HG03025 (cell line): ENCODE results near the gene COL4A2.
"Not testable (repeated sequence)": the region's sequence is repeated elsewhere in the genome, so short reads cannot be mapped to it uniquely, and the experiment has no call there.

Source experiments
- ATAC-seq: cut with Tn5 transposase; IDR thresholded peaks from one replicate; pipeline ENCODE4 v1.9.1; 2021; ENCODE audit warnings: mild to moderate bottlenecking, moderate library complexity; ENCODE audit not compliant: unreplicated experiment, low FRiP score

The COL4A2 gene

DNA sequence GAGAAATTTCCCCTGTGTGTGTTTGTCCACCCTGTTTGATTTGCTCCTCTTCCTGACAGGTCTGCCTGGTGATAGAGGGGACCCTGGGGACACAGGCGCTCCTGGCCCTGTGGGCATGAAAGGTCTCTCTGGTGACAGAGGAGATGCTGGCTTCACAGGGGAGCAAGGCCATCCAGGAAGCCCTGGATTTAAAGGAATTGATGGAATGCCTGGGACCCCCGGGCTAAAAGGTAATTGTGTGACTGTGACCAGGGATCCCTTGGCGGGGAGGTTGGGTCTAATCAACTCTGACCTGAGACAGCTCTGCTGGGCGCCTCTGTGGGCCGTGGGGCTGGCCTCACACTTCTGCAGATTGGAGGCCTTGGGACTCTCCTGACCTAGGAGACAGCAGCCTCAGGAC, 173.1 kb downstream of the COL4A2 start:
- ATAC-seq: no peak

- no peak for ATAC-seq
These were observed 176.4 kb downstream of the COL4A2 start for GRCh38 chr13:110483386-110483968.

DNA sequence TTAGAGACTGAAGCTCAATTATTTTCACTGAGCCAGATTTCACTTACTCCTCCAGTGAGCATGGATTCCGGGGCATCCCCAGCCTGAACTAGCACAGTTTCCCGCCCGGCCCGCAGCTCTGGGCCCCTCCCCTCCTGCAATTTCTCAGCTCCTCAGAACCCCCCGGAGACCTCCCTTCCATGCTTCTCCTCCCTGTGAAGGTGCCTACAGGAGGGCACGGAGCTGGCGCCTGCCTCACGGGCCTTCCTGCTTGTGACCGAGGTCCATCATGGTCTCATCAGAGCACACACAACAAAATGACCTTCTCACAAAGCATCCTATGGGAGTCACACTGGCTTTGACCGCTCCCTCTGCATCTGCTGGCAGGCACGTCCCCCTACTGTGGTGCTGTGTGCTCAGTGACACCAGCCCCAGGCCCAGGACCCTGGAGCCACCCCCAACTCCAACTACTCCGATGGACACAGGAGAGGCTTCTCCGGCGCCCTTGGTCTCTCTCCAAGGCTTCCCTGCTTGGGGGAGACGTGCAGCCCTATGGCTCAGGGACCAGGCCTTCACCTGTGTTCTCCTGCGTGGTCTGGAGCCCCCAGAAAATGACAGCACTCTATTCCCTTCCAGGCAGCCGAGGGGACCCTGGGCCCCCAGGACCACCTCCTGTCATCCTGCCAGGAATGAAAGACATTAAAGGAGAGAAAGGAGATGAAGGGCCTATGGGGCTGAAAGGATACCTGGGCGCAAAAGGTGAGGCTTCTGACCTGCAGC, 177.4 kb downstream of the COL4A2 start:
- no peak for ATAC-seq

GRCh38 chr13:110485604-110486003, 178.5 kb downstream of the COL4A2 start:
- ATAC-seq: no peak

DNA sequence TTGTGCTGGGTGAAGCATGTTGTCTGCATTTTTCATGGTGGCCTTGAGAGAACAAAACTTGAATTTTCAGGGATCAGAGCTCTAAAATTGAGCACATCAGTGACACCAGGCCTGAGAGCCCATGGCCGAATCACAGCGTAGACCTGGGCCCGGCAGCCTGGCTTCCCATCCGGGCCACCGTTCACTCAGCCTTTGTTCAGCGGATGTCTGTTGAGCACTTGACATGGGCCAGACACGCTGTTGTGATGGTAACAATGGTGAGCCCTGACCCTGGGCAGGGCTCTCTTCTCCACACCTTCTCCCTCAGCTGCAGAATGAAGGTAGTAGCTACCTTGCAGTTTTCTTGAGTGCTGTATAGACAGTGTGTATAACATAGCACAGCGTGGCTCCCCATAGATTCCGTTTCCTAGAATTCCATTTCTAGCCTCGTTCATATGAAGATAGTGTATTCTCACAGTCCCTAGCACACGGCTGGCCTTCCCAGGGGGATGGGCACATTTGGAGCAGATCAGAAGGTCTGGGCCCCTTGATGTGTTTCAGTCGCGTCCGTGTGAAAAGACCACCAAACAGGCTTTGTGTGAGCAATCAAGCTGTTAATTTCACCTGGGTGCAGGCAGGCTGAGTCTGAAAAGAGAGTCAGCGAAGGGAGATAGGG, 179.1 kb downstream of the COL4A2 start:
- no peak for ATAC-seq

- ATAC-seq: not testable (repeated sequence)
These were observed 179.8 kb downstream of the COL4A2 start for GRCh38 chr13:110486880-110487279.

DNA sequence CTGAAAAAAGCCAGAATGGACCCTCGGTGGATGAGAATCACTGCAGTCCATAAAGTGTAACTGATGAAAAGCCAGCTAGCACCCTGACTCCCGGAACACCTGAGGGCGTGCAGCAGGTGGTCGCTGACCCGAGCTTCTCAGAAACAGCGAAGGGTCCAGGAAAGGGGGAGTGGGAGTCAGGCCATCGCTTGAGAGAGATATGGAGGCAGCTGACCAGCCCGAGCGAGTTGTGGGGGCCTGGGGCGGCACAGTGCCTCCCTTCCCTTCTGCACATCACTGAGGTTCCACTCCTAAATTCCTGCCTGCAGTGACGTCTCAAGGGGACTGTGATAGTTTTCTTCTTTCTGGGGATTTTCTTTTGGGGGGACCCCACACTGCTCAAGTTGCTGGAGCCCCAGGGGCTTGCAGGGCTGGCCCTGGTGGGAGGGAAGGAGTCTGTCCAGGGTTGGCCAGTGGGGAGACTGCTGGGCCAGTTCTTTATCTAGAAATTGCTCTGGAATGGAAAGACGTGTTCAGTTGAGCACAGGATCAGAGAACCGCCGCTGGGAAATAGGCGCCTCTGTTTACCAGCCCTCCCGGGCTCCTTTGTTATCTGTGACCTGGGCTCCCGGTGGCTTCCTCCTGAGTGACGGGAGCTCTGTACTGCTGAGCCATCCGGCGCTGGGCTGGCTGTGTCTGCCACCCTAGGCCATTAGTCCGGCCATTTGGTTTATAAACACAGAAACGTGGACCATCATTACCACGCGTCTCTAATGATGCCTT, 183.1 kb downstream of the COL4A2 start:
- no peak for ATAC-seq

DNA sequence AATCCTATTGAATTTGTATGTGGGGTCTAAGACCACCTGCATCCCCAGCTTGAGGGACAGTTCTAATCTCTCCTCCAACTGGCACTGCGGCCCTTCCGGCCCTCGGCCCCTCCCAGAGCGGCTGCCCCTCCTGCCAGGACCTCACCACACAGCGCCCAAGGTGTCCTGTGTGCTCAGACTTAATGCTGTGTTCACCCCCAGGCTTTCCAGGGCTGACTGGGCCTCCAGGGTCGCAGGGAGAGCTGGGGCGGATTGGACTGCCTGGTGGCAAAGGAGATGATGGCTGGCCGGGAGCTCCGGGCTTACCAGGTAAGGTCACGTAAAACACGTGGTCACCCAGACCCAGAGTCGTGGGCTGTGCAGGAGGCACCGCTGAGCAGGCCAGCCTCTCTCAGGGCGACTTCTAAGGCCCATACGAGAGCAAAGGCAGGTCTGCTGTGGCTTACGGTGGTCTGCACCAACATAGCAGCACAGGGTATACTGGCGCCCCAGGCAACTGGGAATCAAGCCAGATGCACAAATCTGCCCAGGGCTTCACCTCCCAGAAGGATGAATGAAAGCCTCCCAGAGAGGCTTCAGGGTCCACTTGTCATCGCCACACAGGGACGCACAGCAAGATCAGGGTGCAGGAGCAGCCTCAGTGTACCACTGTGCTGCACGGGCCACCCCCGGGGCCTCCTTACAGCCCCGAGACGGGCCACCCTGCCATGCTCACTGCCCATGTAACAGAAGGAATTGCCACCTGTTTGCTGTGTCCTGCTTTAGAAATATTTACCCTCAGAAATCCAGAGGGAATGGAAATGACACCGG, 185.0 kb downstream of the COL4A2 start:
- no peak for ATAC-seq

- no peak for ATAC-seq
These were observed 185.9 kb downstream of the COL4A2 start for GRCh38 chr13:110492679-110493593.

GRCh38 chr13:110493613-110494012, 186.5 kb downstream of the COL4A2 start:
- ATAC-seq: no peak

DNA sequence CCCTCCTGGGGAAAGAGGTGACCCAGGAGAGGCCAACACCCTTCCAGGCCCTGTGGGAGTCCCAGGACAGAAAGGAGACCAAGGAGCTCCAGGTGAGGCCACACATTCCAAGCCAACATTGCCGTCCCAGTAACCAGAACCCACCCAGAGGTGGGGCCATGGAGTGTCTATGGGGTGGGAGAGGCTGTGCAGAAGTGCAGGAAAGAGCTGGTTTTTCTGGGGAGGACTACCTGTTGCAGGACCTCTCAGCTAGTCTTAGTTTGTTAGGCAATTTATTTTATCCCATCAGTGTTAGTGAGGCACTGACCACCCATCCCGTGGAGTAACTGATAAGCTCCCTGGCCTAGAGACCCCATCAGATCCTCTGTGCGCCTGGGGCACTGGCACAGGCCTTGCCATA, 188.3 kb downstream of the COL4A2 start:
- ATAC-seq: no peak

DNA sequence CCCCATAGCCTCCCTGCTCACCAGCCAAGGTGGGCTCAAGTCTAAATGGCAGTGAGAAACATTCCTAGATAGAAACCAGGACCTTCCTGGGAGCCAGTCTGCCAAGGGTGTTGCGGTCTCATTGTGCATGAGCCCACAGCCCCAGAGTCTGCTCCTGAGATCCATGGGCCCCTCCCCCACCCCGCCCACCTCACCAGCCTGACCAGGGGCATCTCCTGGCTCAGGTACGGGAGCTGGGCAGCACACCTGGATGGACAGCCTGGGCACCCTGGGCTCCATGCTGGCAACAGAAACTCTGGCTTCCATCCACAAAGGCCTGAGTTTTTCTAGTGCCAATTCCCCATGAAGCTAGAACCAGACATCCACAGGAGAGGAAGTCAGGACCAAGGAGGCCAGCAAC, 188.8 kb downstream of the COL4A2 start:
- ATAC-seq: no peak

- no peak for ATAC-seq
These were observed 189.2 kb downstream of the COL4A2 start for GRCh38 chr13:110496281-110496680.

DNA sequence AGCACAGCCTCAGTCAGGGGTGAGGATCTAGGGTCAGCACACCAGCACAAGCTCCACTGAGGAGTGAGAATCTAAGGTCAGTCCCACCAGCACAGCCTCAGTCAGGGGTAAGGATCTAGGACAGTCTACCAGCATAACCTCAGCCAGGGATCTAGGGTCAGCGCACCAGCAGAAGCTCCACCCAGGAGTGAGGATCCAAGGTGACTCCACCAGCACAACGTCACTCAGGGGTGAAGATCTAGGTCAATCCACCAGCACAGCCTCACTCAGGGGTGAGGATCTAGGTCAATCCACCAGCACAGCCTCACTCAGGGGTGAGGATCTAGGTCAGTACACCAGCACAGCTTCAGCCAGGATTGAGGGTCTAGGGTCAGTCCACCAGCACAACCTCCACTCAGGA, 189.9 kb downstream of the COL4A2 start:
- ATAC-seq: no peak

- ATAC-seq: not testable (repeated sequence)
These were observed 190.8 kb downstream of the COL4A2 start for GRCh38 chr13:110497896-110498295.

- no peak for ATAC-seq
These were observed 191.2 kb downstream of the COL4A2 start for GRCh38 chr13:110498327-110498726.

GRCh38 chr13:110498765-110499164, 191.7 kb downstream of the COL4A2 start:
- ATAC-seq: no peak

GRCh38 chr13:110499621-110500281, 192.7 kb downstream of the COL4A2 start:
- no peak for ATAC-seq

GRCh38 chr13:110500341-110500740, 193.3 kb downstream of the COL4A2 start:
- ATAC-seq: no peak
